B cell (primary cell): ENCODE results near the gene HEPN1. TPM values are rescaled to one million over a fixed set of nuclear protein-coding genes. Genes with fewer than 3 reads are reported as not detected.

ENCODE experiments used
- ATAC-seq: fragments of 200-7000 bp; cut with Tn5 transposase; one replicate; pipeline ENCODE4 v1.10.0; 2021; ENCODE audit warnings: low read depth, mild to moderate bottlenecking, moderate number of reproducible peaks, moderate library complexity
- CTCF ChIA-PET: fragments of 350-600 bp; sonication (Branson Sonifier 250); formaldehyde crosslinking; loops from one replicate; lab custom pipeline; 2021; ENCODE audit warnings: antibody characterized with exemption, inconsistent platforms; lab: Charles Lee
- POLR2A ChIA-PET: fragments of 350-600 bp; sonication (Branson Sonifier 250); formaldehyde crosslinking; loops from one replicate; lab custom pipeline; 2021; ENCODE audit warnings: antibody characterized with exemption; lab: Charles Lee
- DNase-seq: peaks from one replicate; pipeline ENCODE4 v3.0.0; 2013
- H2AFZ ChIP-seq: 2 replicates; pipeline ENCODE4 v1.6.1; 2012; ENCODE audit warnings: mild to moderate bottlenecking, low read depth, low read length; ENCODE audit not compliant: insufficient read depth, poor library complexity, severe bottlenecking
- H3K27ac ChIP-seq, 2 donors: 1 replicate in 1 of 2; 2 replicates in 1 of 2; pipeline ENCODE4 v1.5.1; 2012 to 2013; ENCODE audit warnings: low read length in 2 of 2, mild to moderate bottlenecking in 2 of 2, moderate library complexity in 1 of 2
- H3K27me3 ChIP-seq, 4 experiments: fragments of 200-600 bp in 1 of 4; sonication (generic) in 1 of 4; replicated peaks in 1 of 4; 1 replicate in 2 of 4; 2 replicates in 2 of 4; pipeline versions ENCODE4 v1.6.1 to v1.7.0; 2013 to 2016; ENCODE audit warnings: low read length in 3 of 4, mild to moderate bottlenecking in 2 of 4, mixed read lengths in 1 of 4, moderate library complexity in 1 of 4; ENCODE audit not compliant: insufficient read depth in 4 of 4, control insufficient read depth in 3 of 4; ENCODE audit errors: control extremely low read depth in 1 of 4
- H3K36me3 ChIP-seq, 2 experiments: replicated peaks in 1 of 2; 1 replicate in 1 of 2; 2 replicates in 1 of 2; pipeline versions ENCODE4 v1.6.1 to v1.7.1; 2013; ENCODE audit warnings: low read length in 1 of 2; ENCODE audit not compliant: insufficient read depth in 2 of 2, control insufficient read depth in 1 of 2; ENCODE audit errors: control extremely low read depth in 1 of 2, extremely low read depth in 1 of 2
- H3K4me1 ChIP-seq, 2 donors: fragments of 200-600 bp in 1 of 2; sonication (generic) in 1 of 2; 1 replicate in 1 of 2; 2 replicates in 1 of 2; pipeline versions ENCODE4 v1.5.1 to v1.6.1; 2013 to 2017; ENCODE audit warnings: low read length in 2 of 2; ENCODE audit not compliant: control insufficient read depth in 2 of 2, insufficient read depth in 2 of 2
- H3K4me2 ChIP-seq: replicated peaks from 2 replicates; pipeline ENCODE3; 2012; ENCODE audit warnings: mild to moderate bottlenecking, low read depth, low read length; ENCODE audit not compliant: poor library complexity, severe bottlenecking
- H3K4me3 ChIP-seq, 5 experiments: fragments of 200-600 bp in 1 of 5; sonication (generic) in 1 of 5; 1 replicate in 3 of 5; 2 replicates in 2 of 5; pipeline versions ENCODE4 v1.5.1 to v1.7.0; 2011 to 2016; ENCODE audit warnings: low read length in 4 of 5, mild to moderate bottlenecking in 4 of 5, low read depth in 2 of 5, control low read depth in 1 of 5, moderate library complexity in 1 of 5; ENCODE audit not compliant: insufficient read depth in 1 of 5; ENCODE audit errors: control extremely low read depth in 1 of 5, extremely low read depth in 1 of 5
- H3K79me2 ChIP-seq: fragments of 200-600 bp; sonication (generic); one replicate; pipeline ENCODE4 v1.6.0; 2016; ENCODE audit warnings: low read length; ENCODE audit not compliant: control insufficient read depth, insufficient read depth
- H3K9ac ChIP-seq: fragments of 200-600 bp; sonication (generic); 2 replicates; pipeline ENCODE4 v1.6.1; 2017; ENCODE audit warnings: mild to moderate bottlenecking, low read length, moderate library complexity
- H3K9me3 ChIP-seq, 3 donors: one replicate each; pipeline versions ENCODE4 v1.6.1 to v1.7.1; 2013; ENCODE audit warnings: low read length in 2 of 3; ENCODE audit not compliant: control insufficient read depth in 2 of 3, insufficient read depth in 1 of 3; ENCODE audit errors: control extremely low read depth in 1 of 3
- H4K20me1 ChIP-seq: 2 replicates; pipeline ENCODE4 v1.6.0; 2012; ENCODE audit warnings: mild to moderate bottlenecking, low read length; ENCODE audit not compliant: insufficient read depth, control insufficient read depth, poor library complexity, severe bottlenecking
- H3K27ac Mint-ChIP-seq: one replicate; pipeline ENCODE4 v1.8.0; 2021; ENCODE audit warnings: mixed read lengths
- H3K27me3 Mint-ChIP-seq: one replicate; pipeline ENCODE4 v1.8.0; 2021; ENCODE audit warnings: mixed read lengths
- H3K4me1 Mint-ChIP-seq: one replicate; pipeline ENCODE4 v1.8.0; 2021; ENCODE audit warnings: mixed read lengths
- H3K4me3 Mint-ChIP-seq: one replicate; pipeline ENCODE4 v1.8.0; 2021; ENCODE audit warnings: mixed read lengths
- H3K9me3 Mint-ChIP-seq: one replicate; pipeline ENCODE4 v1.8.0; 2022; ENCODE audit warnings: mixed read lengths; ENCODE audit not compliant: insufficient read depth
- CTCF ChIP-seq: fragments of 200-600 bp; IDR thresholded peaks from one replicate; pipeline ENCODE4 v1.8.0; 2022; ENCODE audit warnings: antibody characterized with exemption, mild to moderate bottlenecking
- EZH2 ChIP-seq: IDR thresholded peaks from 2 replicates; pipeline ENCODE4 v1.6.1; 2012; ENCODE audit warnings: borderline replicate concordance, low read depth, mild to moderate bottlenecking, moderate library complexity, low read length; ENCODE audit not compliant: insufficient read depth, poor library complexity, severe bottlenecking
- WGBS: methylation state at CpG from one replicate; pipeline ENCODE4 v1.1.5; 2013; ENCODE audit warnings: missing lambda C conversion rate; ENCODE audit not compliant: insufficient coverage; 5-methylcytosine and 5-hydroxymethylcytosine counted together
- intact Hi-C: fragments of 100-400 bp; cut with micrococcal nuclease; formaldehyde crosslinking; loops from one replicate; pipeline ENCODE4 v1.10.0; 2022
- polyA plus RNA-seq: library from polyadenylated mRNA; depleted of rRNA; stranded (reverse); fragments of >200 nt; gene quantifications from 2 replicates; pipeline ENCODE4 v1.2.3, GENCODE V29; 2012
- total RNA-seq, 2 donors: library from RNA; stranded (reverse); fragments of 120-200 nt in 1 of 2; gene quantifications; 1 replicate in 1 of 2; 2 replicates in 1 of 2; pipeline versions ENCODE4 v1.2.3 to v1.2.4, GENCODE V29; 2013 to 2022

The HEPN1 gene
- total and polyA plus RNA-seq, 2 donors (not counting 1 experiment from before 2014, with no cell fraction given): not detected

- ATAC-seq (no peak), DNase-seq (no peak)
- no peak overlapping the region for H3K4me3 Mint-ChIP-seq
- peaks cover 15% of the 10 kb centered on the region for H3K4me1 Mint-ChIP-seq
- POLR2A ChIA-PET: no interaction called here
- H3K4me2 ChIP-seq: peak overlapping the region; percentile 25
- peaks cover 0 to 43% (median 2%) of the 10 kb centered on the region in 3 donors for H3K9me3 ChIP-seq
- 3% methylated on average over 14 of the region's 16 CpGs for WGBS
- no peaks in the 10 kb centered on the region for H4K20me1 ChIP-seq
- no peak overlapping the region for H3K27ac Mint-ChIP-seq
- H3K36me3 ChIP-seq: no peaks in the 10 kb centered on the region
- H3K9ac ChIP-seq: no peak overlapping the region
- H2AFZ ChIP-seq: no peak overlapping the region
- H3K4me1 ChIP-seq: peaks cover 35 to 43% of the 10 kb centered on the region in 2 donors
- CTCF ChIA-PET: interaction anchor here (0.6 to 1.1 kb wide), 4 partner anchors 11 to 267 kb away, joined by 3 to 6 read pairs (median 4); no protein-coding TSS in a partner anchor
- H3K79me2 ChIP-seq: no peaks in the 10 kb centered on the region
- no peak overlapping the region for H3K27ac ChIP-seq
- H3K27me3 ChIP-seq: peaks cover 0 to 85% (median 55%) of the 10 kb centered on the region in 4 experiments
- H3K4me3 ChIP-seq: no peak overlapping the region
- intact Hi-C loops: loop anchor here (5.0 kb wide), 1 partner anchor 67 kb away; the partner anchor contains the start of gene MSANTD2
- peaks cover 84% of the 10 kb centered on the region for H3K27me3 Mint-ChIP-seq
- H3K9me3 Mint-ChIP-seq: no peaks in the 10 kb centered on the region
- TF ChIP-seq EZH2 (no peak), CTCF (no peak)
Observed at GRCh38 chr11:124869331-124869730, 49.7 kb upstream of the HEPN1 start.

GRCh38 chr11:124869856-124870387 is 49.1 kb upstream of the HEPN1 start:
- no peaks in the 10 kb centered on the region for H3K36me3 ChIP-seq
- no peak overlapping the region for H2AFZ ChIP-seq
- Mint-ChIP-seq H3K4me3 (no peak overlapping the region), H3K27me3 (peaks cover 84% of the 10 kb centered on the region), H3K9me3 (no peaks in the 10 kb centered on the region), H3K4me1 (peaks cover 15% of the 10 kb centered on the region), H3K27ac (no peak overlapping the region)
- peaks cover 0 to 84% (median 50%) of the 10 kb centered on the region in 4 experiments for H3K27me3 ChIP-seq
- H4K20me1 ChIP-seq: no peaks in the 10 kb centered on the region
- intact Hi-C loops: loop anchor here (5.0 kb wide), 1 partner anchor 68 kb away; the partner anchor contains the start of gene MSANTD2
- no peaks in the 10 kb centered on the region for H3K79me2 ChIP-seq
- no peak for DNase-seq
- 51% methylated on average over 10 of the region's 14 CpGs for WGBS
- H3K4me3 ChIP-seq: no peak overlapping the region
- CTCF ChIA-PET: interaction anchor here (0.6 to 1.1 kb wide), 4 partner anchors 11 to 266 kb away, joined by 3 to 6 read pairs (median 4); no protein-coding TSS in a partner anchor
- peaks cover 0 to 40% (median 2%) of the 10 kb centered on the region in 3 donors for H3K9me3 ChIP-seq
- POLR2A ChIA-PET: no interaction called here
- ATAC-seq: no peak
- H3K27ac ChIP-seq: no peak overlapping the region
- peaks cover 35 to 39% of the 10 kb centered on the region in 2 donors for H3K4me1 ChIP-seq
- TF ChIP-seq CTCF (no peak), EZH2 (no peak)
- no peak overlapping the region for H3K4me2 ChIP-seq
- no peak overlapping the region for H3K9ac ChIP-seq
